ENCODE data around the gene MEGF6.

The MEGF6 gene

GRCh38 chr1:3498986-3499385, 112.3 kb downstream of the MEGF6 start:
- Histone ChIP-seq H3K27me3 (ENCODE audit: control insufficient read depth, insufficient read depth, low read length) (no peaks in the 10 kb centered on the region), H3K36me3 (ENCODE audit: control insufficient read depth, insufficient read depth, low read length) (no peaks in the 10 kb centered on the region), H3K9me3 (ENCODE audit: control insufficient read depth, low read length) (no peaks in the 10 kb centered on the region), H3K4me1 (no peaks in the 10 kb centered on the region), H2AFZ (no peak overlapping the region), H3K4me2 (ENCODE audit: low read length) (no peak overlapping the region), H3K9ac (no peak overlapping the region), H3K4me3 (ENCODE audit: low read depth, low read length) (no peak overlapping the region), H3K79me2 (no peaks in the 10 kb centered on the region), H3K27ac (no peak overlapping the region)
- TF ChIP-seq, protein P1, sequence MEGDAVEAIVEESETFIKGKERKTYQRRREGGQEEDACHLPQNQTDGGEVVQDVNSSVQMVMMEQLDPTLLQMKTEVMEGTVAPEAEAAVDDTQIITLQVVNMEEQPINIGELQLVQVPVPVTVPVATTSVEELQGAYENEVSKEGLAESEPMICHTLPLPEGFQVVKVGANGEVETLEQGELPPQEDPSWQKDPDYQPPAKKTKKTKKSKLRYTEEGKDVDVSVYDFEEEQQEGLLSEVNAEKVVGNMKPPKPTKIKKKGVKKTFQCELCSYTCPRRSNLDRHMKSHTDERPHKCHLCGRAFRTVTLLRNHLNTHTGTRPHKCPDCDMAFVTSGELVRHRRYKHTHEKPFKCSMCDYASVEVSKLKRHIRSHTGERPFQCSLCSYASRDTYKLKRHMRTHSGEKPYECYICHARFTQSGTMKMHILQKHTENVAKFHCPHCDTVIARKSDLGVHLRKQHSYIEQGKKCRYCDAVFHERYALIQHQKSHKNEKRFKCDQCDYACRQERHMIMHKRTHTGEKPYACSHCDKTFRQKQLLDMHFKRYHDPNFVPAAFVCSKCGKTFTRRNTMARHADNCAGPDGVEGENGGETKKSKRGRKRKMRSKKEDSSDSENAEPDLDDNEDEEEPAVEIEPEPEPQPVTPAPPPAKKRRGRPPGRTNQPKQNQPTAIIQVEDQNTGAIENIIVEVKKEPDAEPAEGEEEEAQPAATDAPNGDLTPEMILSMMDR (IDR thresholded peaks at IDR 0.05) = no peak

DNA sequence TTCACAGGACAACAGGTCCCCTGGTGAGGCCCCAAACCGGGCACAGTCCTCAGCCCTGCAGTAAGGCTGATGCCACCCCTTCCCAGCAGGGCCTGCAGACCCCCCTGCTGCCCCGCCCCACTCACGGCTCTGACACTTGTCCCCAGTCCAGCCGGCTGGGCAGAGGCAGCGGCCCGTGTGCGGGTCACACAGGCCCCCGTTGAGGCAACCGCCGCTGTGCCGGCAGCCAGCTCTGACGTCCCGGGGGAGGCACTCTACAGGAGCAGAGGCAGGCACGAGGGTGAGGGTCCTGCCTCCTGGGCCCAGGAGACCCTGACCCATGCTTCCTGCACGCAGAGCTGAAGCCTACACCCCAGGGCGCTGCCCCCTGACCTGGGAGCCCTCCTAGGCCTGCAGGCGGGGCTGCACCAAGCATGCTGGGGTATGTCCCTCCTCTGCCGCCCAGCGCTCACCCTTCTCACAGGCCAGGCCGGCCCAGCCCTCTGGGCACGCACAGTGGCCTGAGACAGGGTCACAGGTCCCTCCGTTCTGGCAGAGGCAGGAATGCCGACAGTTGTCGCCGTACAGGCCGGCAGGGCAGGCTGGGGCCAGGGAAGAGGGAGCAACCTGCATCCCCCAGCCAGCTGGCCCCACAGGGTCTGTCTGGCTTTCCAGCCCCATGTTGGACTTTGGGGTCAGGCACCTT, 112.9 kb downstream of the MEGF6 start:
- no peaks in the 10 kb centered on the region for H3K36me3 ChIP-seq (ENCODE audit: control insufficient read depth, insufficient read depth, low read length)
- no peak overlapping the region for H3K9ac ChIP-seq
- no peak overlapping the region for H3K4me2 ChIP-seq (ENCODE audit: low read length)
- H3K9me3 ChIP-seq (ENCODE audit: control insufficient read depth, low read length) = no peaks in the 10 kb centered on the region
- no peaks in the 10 kb centered on the region for H3K4me1 ChIP-seq
- no peak overlapping the region for H2AFZ ChIP-seq
- H3K4me3 ChIP-seq (ENCODE audit: low read depth, low read length) = no peak overlapping the region
- TF ChIP-seq, protein P1 (IDR thresholded peaks at IDR 0.05) = no peak
- H3K27me3 ChIP-seq (ENCODE audit: control insufficient read depth, insufficient read depth, low read length) = no peaks in the 10 kb centered on the region
- H3K79me2 ChIP-seq = no peaks in the 10 kb centered on the region
- H3K27ac ChIP-seq = no peak overlapping the region

- Histone ChIP-seq H2AFZ (no peak overlapping the region), H3K27me3 (ENCODE audit: control insufficient read depth, insufficient read depth, low read length) (no peaks in the 10 kb centered on the region), H3K27ac (no peak overlapping the region), H3K9ac (no peak overlapping the region), H3K79me2 (no peaks in the 10 kb centered on the region), H3K36me3 (ENCODE audit: control insufficient read depth, insufficient read depth, low read length) (no peaks in the 10 kb centered on the region), H3K4me3 (ENCODE audit: low read depth, low read length) (no peak overlapping the region), H3K4me1 (no peaks in the 10 kb centered on the region), H3K9me3 (ENCODE audit: control insufficient read depth, low read length) (no peaks in the 10 kb centered on the region), H3K4me2 (ENCODE audit: low read length) (no peak overlapping the region)
- TF ChIP-seq, protein P1 (IDR thresholded peaks at IDR 0.05) = no peak
Measured at GRCh38 chr1:3497521-3497920, 113.8 kb downstream of the MEGF6 start.

- Histone ChIP-seq H3K9me3 (ENCODE audit: control insufficient read depth, low read length) (no peaks in the 10 kb centered on the region), H3K4me2 (ENCODE audit: low read length) (no peak overlapping the region), H3K36me3 (ENCODE audit: control insufficient read depth, insufficient read depth, low read length) (no peaks in the 10 kb centered on the region), H3K27ac (no peak overlapping the region), H3K4me1 (no peaks in the 10 kb centered on the region), H3K79me2 (no peaks in the 10 kb centered on the region), H2AFZ (no peak overlapping the region), H3K9ac (no peak overlapping the region), H3K27me3 (ENCODE audit: control insufficient read depth, insufficient read depth, low read length) (no peaks in the 10 kb centered on the region), H3K4me3 (ENCODE audit: low read depth, low read length) (no peak overlapping the region)
- TF ChIP-seq, protein P1 (IDR thresholded peaks at IDR 0.05) = no peak
Measured at GRCh38 chr1:3496916-3497315, 114.4 kb downstream of the MEGF6 start.

Data from parathyroid adenoma (tissue), 2 donors.